ENCODE results near the gene FBRSL1. TPM values are rescaled to one million over a fixed set of nuclear protein-coding genes. Genes with fewer than 3 reads are reported as not detected.

Gene FBRSL1
- total RNA-seq, 1 experiment from 2014 or later, result 119 TPM

DNA sequence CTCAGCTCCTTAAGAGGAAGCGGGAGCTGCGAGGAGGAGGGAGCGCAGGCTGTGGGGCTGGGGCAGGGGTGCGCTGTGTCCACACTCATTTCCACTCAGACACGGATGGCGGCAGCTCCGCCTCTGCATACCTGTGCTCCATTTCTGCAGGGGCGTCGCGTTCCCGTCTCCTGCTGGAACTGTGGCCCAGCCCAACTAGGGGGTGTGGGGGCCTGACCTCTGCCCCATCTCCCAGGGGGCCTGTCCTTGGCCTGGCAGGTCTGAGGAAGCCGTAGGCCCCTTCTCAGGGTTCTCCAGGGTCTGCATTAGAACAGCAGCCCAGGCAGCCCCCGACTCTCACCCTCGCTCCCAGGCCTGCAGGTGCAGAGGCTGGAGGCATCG is 31.2 kb downstream of the FBRSL1 start:
- intact Hi-C loops (cut with micrococcal nuclease; ENCODE audit: unreplicated experiment), result loop anchor here (5.0 kb wide), 1 partner anchor 104 kb away; no protein-coding TSS in a partner anchor
- CTCF ChIA-PET, result no interaction called here
- Mint-ChIP-seq H3K4me3 (ENCODE audit: low read depth, unreplicated experiment) (no peak overlapping the region), H3K4me1 (ENCODE audit: low read depth, unreplicated experiment) (peaks cover 37% of the 10 kb centered on the region), H3K27ac (ENCODE audit: unreplicated experiment) (no peak overlapping the region), H3K36me3 (ENCODE audit: insufficient read depth, unreplicated experiment) (peaks cover 22% of the 10 kb centered on the region), H3K9me3 (ENCODE audit: low read depth, unreplicated experiment) (no peaks in the 10 kb centered on the region), H3K27me3 (ENCODE audit: unreplicated experiment) (no peaks in the 10 kb centered on the region)
- DNase-seq, result no peak
- TF ChIP-seq, protein P1, sequence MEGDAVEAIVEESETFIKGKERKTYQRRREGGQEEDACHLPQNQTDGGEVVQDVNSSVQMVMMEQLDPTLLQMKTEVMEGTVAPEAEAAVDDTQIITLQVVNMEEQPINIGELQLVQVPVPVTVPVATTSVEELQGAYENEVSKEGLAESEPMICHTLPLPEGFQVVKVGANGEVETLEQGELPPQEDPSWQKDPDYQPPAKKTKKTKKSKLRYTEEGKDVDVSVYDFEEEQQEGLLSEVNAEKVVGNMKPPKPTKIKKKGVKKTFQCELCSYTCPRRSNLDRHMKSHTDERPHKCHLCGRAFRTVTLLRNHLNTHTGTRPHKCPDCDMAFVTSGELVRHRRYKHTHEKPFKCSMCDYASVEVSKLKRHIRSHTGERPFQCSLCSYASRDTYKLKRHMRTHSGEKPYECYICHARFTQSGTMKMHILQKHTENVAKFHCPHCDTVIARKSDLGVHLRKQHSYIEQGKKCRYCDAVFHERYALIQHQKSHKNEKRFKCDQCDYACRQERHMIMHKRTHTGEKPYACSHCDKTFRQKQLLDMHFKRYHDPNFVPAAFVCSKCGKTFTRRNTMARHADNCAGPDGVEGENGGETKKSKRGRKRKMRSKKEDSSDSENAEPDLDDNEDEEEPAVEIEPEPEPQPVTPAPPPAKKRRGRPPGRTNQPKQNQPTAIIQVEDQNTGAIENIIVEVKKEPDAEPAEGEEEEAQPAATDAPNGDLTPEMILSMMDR (IDR thresholded peaks at IDR 0.05; ENCODE audit: unreplicated experiment), result no peak
- no TSS peak for BruUV-seq (replicated peaks)

DNA sequence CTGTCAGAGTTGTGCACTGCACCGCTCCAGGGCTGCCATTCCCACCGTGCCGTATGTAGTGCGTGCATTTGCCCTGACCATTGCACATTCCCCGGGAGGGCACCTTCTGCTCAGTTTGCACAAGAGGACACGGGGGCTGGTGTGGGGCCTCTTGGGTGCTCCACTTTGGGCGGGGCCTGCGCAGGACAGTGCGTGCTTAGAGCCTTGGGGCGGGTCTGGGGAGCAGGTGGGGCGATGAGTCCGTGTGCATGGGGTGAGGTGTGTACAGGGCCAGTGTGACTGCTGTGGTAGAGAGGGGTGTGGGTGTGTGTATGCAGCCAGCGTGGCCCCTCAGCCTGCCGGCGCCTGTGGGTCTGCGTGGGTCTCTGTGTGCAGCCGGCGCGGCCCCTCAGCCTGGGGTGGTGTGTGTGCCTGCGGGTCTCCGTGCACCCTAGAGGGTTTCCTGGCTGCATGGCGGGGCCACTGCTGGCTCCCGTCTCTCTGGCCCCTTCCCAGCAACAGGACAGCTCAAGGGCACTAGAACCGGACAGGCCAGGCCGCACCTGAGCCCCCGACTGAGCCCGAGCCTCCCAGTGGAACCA is 31.9 kb downstream of the FBRSL1 start:
- intact Hi-C loops (cut with micrococcal nuclease; ENCODE audit: unreplicated experiment), result loop anchor here (5.0 kb wide), 1 partner anchor 105 kb away; no protein-coding TSS in a partner anchor
- Mint-ChIP-seq H3K4me1 (ENCODE audit: low read depth, unreplicated experiment) (peaks cover 33% of the 10 kb centered on the region), H3K4me3 (ENCODE audit: low read depth, unreplicated experiment) (no peak overlapping the region), H3K36me3 (ENCODE audit: insufficient read depth, unreplicated experiment) (peaks cover 22% of the 10 kb centered on the region), H3K27me3 (ENCODE audit: unreplicated experiment) (no peaks in the 10 kb centered on the region), H3K27ac (ENCODE audit: unreplicated experiment) (no peak overlapping the region), H3K9me3 (ENCODE audit: low read depth, unreplicated experiment) (no peaks in the 10 kb centered on the region)
- CTCF ChIA-PET, result no interaction called here
- no TSS peak for BruUV-seq (replicated peaks)
- no peak for DNase-seq
- TF ChIP-seq, protein P1 (IDR thresholded peaks at IDR 0.05; ENCODE audit: unreplicated experiment), result no peak

DNA sequence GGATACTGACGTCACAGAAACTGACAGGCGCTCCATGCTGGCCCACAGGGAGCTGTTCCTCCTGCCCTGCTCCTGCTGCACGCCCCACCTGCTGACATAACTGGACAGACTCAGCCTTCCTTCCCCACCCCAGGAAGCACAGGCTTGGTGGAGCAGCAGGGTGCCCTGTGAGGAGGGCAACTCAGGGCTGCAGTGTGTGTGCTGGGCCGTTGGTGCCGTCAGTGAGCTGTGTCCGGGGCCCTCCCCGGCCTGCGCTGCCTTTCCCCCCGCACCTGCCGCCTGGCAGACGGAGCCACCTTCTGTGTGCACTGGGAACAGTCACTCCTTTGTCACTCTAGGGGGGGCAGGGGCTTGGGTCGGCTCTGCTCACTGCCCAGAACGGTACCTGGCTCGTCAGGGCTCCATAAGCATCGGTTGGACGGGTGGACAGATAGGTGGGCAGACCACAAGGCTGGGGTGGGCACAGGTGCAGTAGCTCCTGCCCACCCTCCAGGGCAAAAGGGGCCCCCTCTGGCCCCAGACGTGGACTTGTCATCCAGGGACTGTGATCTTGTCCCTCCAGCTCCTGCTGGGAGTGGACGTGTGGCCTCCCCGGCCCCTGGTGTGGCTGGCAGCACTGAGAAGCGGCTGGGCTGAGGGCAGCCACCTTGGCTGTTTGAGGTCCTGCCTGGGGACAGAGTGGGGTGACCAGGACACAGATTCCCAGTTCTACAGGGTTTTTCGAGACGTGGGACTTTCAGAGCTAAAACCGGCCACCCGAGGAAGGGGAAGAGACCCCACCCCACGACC is 32.8 kb downstream of the FBRSL1 start:
- CTCF ChIA-PET, result interaction anchor here (3.6 kb wide), 1 partner anchor 108 kb away, joined by 30 read pairs; no protein-coding TSS in a partner anchor
- Mint-ChIP-seq H3K4me1 (ENCODE audit: low read depth, unreplicated experiment) (peaks cover 23% of the 10 kb centered on the region), H3K27me3 (ENCODE audit: unreplicated experiment) (no peaks in the 10 kb centered on the region), H3K9me3 (ENCODE audit: low read depth, unreplicated experiment) (no peaks in the 10 kb centered on the region), H3K4me3 (ENCODE audit: low read depth, unreplicated experiment) (no peak overlapping the region), H3K36me3 (ENCODE audit: insufficient read depth, unreplicated experiment) (peaks cover 18% of the 10 kb centered on the region), H3K27ac (ENCODE audit: unreplicated experiment) (no peak overlapping the region)
- no peak for DNase-seq
- no TSS peak for BruUV-seq (replicated peaks)
- TF ChIP-seq, protein P1 (IDR thresholded peaks at IDR 0.05; ENCODE audit: unreplicated experiment), result no peak
- intact Hi-C loops (cut with micrococcal nuclease; ENCODE audit: unreplicated experiment), result loop anchor here (5.0 kb wide), 1 partner anchor 105 kb away; no protein-coding TSS in a partner anchor

DNA sequence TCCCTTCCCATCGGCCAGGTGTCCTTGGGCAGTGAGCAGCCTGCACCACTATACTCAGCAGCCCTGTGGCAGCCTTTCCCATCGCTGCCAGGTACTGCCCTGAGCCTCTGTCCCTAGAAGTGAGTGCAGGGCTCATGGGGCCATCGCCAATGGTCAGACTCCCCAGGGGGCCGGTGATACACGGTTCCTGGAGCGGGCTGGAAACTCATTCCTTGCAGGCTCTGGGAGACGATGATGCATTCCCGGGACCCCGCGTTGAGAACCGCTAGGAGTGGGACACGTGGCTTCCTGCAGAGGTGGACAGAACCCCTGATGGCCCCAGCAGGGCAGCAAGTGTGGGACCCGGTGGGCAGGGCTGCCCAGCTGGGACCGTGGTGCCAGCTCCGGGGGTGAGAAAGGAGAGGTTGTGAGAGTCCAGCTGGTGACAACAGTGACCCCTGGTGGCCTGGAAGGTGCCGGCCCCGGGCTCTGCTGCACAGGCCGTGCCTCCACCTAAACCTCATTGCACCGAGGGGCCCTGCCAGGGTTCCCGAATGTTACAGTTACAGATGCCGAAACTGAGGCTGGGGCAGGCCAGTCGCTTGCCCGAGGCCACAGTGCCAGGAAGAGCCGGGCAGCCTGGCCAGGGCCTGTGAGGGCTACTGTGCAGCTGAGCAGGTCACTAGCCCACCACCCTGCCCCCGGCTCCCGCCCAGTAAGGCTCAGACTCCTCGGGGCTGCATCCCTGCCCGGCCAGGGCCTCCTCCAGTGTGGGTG is 33.8 kb downstream of the FBRSL1 start:
- CTCF ChIA-PET, result interaction anchor here (0.6 to 3.6 kb wide), 11 partner anchors 19 to 370 kb away, joined by 3 to 30 read pairs (median 4); no protein-coding TSS in a partner anchor
- DNase-seq, result peak; percentile 92
- H3K4me3 Mint-ChIP-seq (ENCODE audit: low read depth, unreplicated experiment), result peak overlapping the region; percentile 50
- no peaks in the 10 kb centered on the region for H3K27me3 Mint-ChIP-seq (ENCODE audit: unreplicated experiment)
- TF ChIP-seq, protein P1 (IDR thresholded peaks at IDR 0.05; ENCODE audit: unreplicated experiment), result peak; percentile 93
- no TSS peak for BruUV-seq (replicated peaks)
- intact Hi-C loops (cut with micrococcal nuclease; ENCODE audit: unreplicated experiment), result loop anchor here (2.0 to 5.0 kb wide), 3 partner anchors 29 to 106 kb away; no protein-coding TSS in a partner anchor
- no peaks in the 10 kb centered on the region for H3K9me3 Mint-ChIP-seq (ENCODE audit: low read depth, unreplicated experiment)
- H3K27ac Mint-ChIP-seq (ENCODE audit: unreplicated experiment), result no peak overlapping the region
- peaks cover 16% of the 10 kb centered on the region for H3K4me1 Mint-ChIP-seq (ENCODE audit: low read depth, unreplicated experiment)
- peaks cover 11% of the 10 kb centered on the region for H3K36me3 Mint-ChIP-seq (ENCODE audit: insufficient read depth, unreplicated experiment)
